Measurements from ENCODE around the gene MMD.

DNA sequence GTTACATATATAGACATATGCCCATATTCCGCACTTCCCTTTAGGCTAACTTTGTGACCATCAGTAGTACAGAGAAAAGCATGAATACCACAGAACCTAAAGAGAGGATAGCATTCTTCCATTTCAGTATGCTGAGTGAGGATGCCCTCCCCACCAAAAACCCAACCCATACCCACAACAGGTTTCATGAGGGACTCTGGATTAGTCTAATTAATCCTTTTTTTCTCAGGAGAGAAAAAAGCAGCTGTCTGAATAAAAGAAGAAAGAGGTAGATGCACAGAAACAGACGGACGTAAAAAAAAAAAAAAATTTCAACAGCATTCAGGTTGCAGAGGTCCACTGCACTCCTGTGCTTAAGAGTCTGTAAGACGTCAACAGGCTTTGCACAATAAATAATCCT lies 6.7 kb downstream of the MMD start:
- no peak for TF ChIP-seq GATA3 (IDR thresholded peaks at IDR 0.05; ENCODE audit: low read depth, low read length)
- TF ChIP-seq GATA2 (IDR thresholded peaks at IDR 0.05; ENCODE audit: low read depth, low read length): no peak
